ENCODE results near the gene INSIG2.

Gene INSIG2

DNA sequence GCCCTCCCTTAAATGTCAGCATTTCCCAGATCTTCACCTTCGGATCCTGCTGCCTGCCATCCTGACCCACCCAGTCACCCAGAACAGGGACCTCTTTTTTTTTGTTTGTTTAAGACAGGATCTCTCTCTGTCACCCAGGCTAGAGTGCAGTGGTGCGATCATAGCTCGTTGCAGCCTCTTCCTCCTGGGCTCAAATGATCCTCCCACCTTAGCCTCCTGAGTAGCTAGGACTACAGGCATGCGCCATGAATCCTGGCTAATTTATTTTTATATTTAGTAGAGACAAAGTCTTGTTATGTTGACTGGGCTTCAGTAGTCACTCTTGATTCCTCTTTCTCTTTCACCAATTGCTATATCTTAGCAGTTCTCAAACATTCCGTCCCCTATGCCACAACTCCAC lies 39.0 kb downstream of the INSIG2 start:
- peaks cover 1% of the 10 kb centered on the region for H3K36me3 Mint-ChIP-seq
- H3K27me3 Mint-ChIP-seq = peaks cover 22% of the 10 kb centered on the region
- peaks cover 13% of the 10 kb centered on the region for H3K4me1 Mint-ChIP-seq
- H3K9me3 Mint-ChIP-seq = no peaks in the 10 kb centered on the region
- no peak overlapping the region for H3K27ac Mint-ChIP-seq
- no peak overlapping the region for H3K4me3 Mint-ChIP-seq

DNA sequence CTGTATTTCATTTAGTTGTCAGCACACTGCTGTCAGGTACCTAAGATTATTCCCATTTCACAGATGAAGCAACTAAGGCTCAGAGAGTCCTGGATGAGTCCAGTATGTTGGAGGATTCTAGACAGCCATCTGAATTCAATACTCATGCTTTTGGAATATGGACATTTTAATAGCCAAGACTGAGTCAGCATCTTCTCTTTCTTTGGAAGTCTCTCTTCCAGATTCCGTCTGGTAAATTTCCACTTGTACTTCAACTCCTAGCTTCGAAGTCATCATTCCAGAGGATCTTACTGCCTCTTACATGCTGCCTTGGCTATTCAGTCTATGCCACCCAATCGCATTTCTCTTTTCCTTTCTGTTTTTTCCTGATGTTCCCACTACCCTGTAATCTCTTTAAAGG lies 40.6 kb downstream of the INSIG2 start:
- Mint-ChIP-seq H3K4me1 (peaks cover 13% of the 10 kb centered on the region), H3K27ac (no peak overlapping the region)

DNA sequence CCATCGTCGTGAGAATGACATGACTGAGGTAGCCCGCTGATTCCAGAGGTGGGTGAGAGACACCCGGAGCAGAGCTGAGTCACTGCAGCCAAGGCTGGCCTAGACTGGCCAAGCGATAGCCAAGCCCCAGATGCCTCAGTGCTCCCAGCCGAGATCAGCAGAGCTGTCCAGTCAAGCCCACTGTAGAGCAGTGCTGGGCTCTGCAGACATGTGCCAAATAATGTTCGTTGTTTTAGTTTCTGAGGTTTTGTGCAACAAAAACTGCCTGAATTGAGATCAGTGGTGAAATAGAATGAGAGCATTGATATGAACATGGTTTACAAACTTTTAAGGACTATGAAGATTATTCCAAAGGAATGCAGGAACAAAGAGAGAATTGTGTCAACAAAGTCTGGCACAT lies 42.1 kb downstream of the INSIG2 start:
- no peak overlapping the region for H3K4me3 Mint-ChIP-seq
- peaks cover 1% of the 10 kb centered on the region for H3K36me3 Mint-ChIP-seq
- H3K9me3 Mint-ChIP-seq = no peaks in the 10 kb centered on the region
- peaks cover 13% of the 10 kb centered on the region for H3K4me1 Mint-ChIP-seq
- no peak overlapping the region for H3K27ac Mint-ChIP-seq
- peaks cover 18% of the 10 kb centered on the region for H3K27me3 Mint-ChIP-seq

More for the DNA sequence above, 40.6 kb downstream of the INSIG2 start:
- Mint-ChIP-seq H3K9me3 (no peaks in the 10 kb centered on the region), H3K27me3 (peaks cover 22% of the 10 kb centered on the region), H3K4me3 (no peak overlapping the region), H3K36me3 (peaks cover 1% of the 10 kb centered on the region)

GRCh38 chr2:118131771-118132170 lies 43.5 kb downstream of the INSIG2 start:
- peaks cover 13% of the 10 kb centered on the region for H3K4me1 Mint-ChIP-seq
- H3K4me3 Mint-ChIP-seq = no peak overlapping the region
- H3K27me3 Mint-ChIP-seq = peaks cover 19% of the 10 kb centered on the region
- no peaks in the 10 kb centered on the region for H3K9me3 Mint-ChIP-seq
- H3K27ac Mint-ChIP-seq = no peak overlapping the region
- H3K36me3 Mint-ChIP-seq = peaks cover 1% of the 10 kb centered on the region

GRCh38 chr2:118133916-118134315 lies 45.6 kb downstream of the INSIG2 start:
- H3K27me3 Mint-ChIP-seq = peaks cover 5% of the 10 kb centered on the region
- peaks cover 13% of the 10 kb centered on the region for H3K4me1 Mint-ChIP-seq
- H3K4me3 Mint-ChIP-seq = no peak overlapping the region
- H3K9me3 Mint-ChIP-seq = no peaks in the 10 kb centered on the region
- no peak overlapping the region for H3K27ac Mint-ChIP-seq
- peaks cover 1% of the 10 kb centered on the region for H3K36me3 Mint-ChIP-seq

DNA sequence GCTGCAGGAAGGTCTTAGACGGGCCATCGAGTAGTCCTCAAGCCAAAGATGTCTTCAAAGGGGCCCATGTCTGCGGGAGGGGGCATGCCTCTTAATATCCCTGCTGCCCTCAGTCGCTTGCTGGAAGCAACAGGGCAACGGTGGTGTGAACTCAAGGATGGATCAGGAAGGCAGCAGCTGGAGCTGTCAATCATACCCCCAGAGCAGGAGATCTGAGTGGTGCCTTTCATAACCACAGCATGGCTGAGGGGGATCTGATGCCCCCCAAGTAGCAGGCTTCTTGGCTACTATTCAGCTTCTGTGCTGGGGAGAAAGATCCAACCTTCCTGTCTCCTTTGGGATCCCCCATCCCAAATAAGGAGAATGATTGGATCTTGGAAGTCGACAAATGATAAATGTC lies 46.4 kb downstream of the INSIG2 start:
- Mint-ChIP-seq H3K4me3 (no peak overlapping the region), H3K4me1 (peaks cover 13% of the 10 kb centered on the region), H3K9me3 (no peaks in the 10 kb centered on the region), H3K27me3 (peaks cover 4% of the 10 kb centered on the region), H3K27ac (no peak overlapping the region), H3K36me3 (no peaks in the 10 kb centered on the region)

DNA sequence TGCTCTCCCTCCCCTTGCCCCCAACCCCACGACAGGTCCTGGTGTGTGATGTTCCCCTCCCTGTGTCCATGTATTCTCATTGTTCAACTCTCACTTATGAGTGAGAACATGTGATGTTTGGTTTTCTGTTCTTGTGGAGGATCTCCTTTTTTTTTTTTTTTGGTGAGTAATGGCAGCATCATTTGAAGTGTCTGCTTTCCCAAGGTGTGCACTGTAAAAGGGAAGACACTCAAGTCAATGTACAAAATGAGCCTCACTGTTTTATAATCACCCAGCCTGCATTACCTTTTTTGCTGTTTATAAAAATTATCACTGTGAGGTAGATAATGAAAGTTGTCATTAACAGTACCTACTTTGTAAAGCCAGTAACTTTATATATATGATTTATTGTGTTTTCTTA lies 56.9 kb downstream of the INSIG2 start:
- Mint-ChIP-seq H3K9me3 (no peaks in the 10 kb centered on the region), H3K27me3 (peaks cover 5% of the 10 kb centered on the region), H3K27ac (no peak overlapping the region), H3K4me3 (no peak overlapping the region), H3K4me1 (no peaks in the 10 kb centered on the region), H3K36me3 (no peaks in the 10 kb centered on the region)

GRCh38 chr2:118145806-118146205 lies 57.5 kb downstream of the INSIG2 start:
- no peak overlapping the region for H3K4me3 Mint-ChIP-seq
- no peaks in the 10 kb centered on the region for H3K36me3 Mint-ChIP-seq
- no peaks in the 10 kb centered on the region for H3K9me3 Mint-ChIP-seq
- H3K27ac Mint-ChIP-seq = no peak overlapping the region
- H3K4me1 Mint-ChIP-seq = no peaks in the 10 kb centered on the region
- peaks cover 5% of the 10 kb centered on the region for H3K27me3 Mint-ChIP-seq

DNA sequence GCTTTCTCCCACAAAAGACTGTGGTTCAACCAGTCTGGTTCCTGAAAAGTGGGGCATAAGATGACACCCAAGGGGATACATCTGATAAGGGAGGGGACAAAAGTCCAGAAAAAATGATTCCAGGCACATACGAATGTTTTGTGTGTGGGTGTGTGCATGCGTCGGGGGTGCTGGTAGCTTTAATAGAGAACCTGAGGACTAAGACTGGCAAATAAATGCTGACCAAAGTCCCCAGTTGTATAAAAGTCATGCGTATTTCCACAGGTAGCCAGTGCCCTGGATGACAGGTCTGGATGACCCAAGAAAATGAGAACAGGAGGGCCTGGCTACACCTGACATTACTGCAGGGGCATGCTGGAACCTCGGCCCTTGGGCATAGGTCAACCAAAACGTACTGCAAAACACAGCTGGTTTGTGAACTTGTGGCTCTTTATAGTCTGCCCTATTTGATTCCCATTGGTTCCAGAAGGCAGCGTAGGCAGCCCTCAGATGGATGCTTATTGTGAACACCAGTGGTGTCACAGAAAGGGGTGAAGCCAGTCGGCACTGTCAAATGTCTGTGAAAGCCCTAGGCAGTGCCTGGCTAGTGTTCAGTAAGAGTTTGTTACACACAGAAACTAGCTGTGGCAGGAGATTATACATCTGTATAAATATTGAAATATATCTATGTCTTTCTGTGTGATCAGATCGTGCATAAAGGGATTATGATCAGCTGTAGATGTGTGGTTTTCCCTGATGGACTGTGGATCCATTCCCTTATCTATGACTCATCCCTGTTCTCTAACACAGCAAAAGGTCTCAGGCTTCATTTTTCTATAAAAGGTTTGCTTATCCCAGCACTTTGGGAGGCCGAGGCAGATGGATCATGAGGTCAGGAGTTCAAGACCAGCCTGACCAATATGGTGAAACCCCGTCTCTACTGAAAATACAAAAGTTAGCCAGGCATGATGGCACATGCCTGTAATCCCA lies 58.3 kb downstream of the INSIG2 start:
- no peaks in the 10 kb centered on the region for H3K4me1 Mint-ChIP-seq
- H3K9me3 Mint-ChIP-seq = no peaks in the 10 kb centered on the region
- no peak overlapping the region for H3K27ac Mint-ChIP-seq
- H3K4me3 Mint-ChIP-seq = no peak overlapping the region
- H3K27me3 Mint-ChIP-seq = peaks cover 5% of the 10 kb centered on the region
- H3K36me3 Mint-ChIP-seq = no peaks in the 10 kb centered on the region

DNA sequence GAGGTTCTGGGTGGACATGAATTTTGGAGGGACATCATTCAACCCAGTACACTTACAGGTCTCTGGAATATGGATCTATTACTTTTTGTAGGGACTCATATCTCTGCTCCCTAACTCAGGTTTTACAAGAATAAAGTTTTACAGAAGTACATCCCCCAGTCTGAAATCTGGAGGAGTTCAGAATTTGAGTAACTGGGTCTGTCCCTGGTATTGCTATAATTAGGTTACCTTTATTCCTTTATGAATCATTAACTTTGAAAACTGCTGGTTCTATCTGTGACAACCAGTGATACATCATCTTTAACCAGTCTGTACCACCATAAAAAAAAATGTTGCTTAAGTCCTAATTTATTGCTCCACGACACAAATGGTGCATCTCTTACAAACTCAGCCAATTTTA lies 59.9 kb downstream of the INSIG2 start:
- Mint-ChIP-seq H3K4me1 (no peaks in the 10 kb centered on the region), H3K9me3 (no peaks in the 10 kb centered on the region), H3K27ac (no peak overlapping the region), H3K36me3 (no peaks in the 10 kb centered on the region), H3K4me3 (no peak overlapping the region), H3K27me3 (peaks cover 5% of the 10 kb centered on the region)

- peaks cover 5% of the 10 kb centered on the region for H3K27me3 Mint-ChIP-seq
- H3K4me1 Mint-ChIP-seq = no peaks in the 10 kb centered on the region
- H3K27ac Mint-ChIP-seq = no peak overlapping the region
- H3K36me3 Mint-ChIP-seq = no peaks in the 10 kb centered on the region
- no peaks in the 10 kb centered on the region for H3K9me3 Mint-ChIP-seq
- H3K4me3 Mint-ChIP-seq = no peak overlapping the region
These were observed 60.5 kb downstream of the INSIG2 start for GRCh38 chr2:118148809-118149208.

- no peak overlapping the region for H3K27ac Mint-ChIP-seq
- no peaks in the 10 kb centered on the region for H3K9me3 Mint-ChIP-seq
- H3K4me1 Mint-ChIP-seq = no peaks in the 10 kb centered on the region
- peaks cover 9% of the 10 kb centered on the region for H3K27me3 Mint-ChIP-seq
- no peak overlapping the region for H3K4me3 Mint-ChIP-seq
- H3K36me3 Mint-ChIP-seq = peaks cover 2% of the 10 kb centered on the region
These were observed 62.0 kb downstream of the INSIG2 start for GRCh38 chr2:118150294-118150693.

DNA sequence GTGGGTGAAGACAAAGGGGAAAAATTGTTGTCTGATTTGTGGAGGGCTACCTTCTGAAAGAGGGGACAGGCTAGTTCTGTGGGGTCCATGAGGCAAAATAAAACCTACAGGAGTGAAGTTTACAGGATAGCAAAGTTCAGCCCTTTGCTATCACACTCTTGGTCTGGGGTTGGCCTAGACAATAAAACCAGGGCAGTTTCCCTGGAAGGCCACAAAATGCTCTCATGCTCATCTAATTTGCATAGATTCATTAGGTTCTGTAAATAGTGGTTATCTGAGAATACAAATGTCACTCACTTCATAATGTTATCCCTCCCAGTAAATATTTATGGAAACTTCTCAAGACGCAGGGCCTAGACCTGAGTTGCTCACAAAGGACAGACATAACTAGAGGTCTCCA lies 63.6 kb downstream of the INSIG2 start:
- no peak overlapping the region for H3K27ac Mint-ChIP-seq
- no peak overlapping the region for H3K4me3 Mint-ChIP-seq
- peaks cover 7% of the 10 kb centered on the region for H3K9me3 Mint-ChIP-seq
- H3K36me3 Mint-ChIP-seq = peaks cover 4% of the 10 kb centered on the region
- no peaks in the 10 kb centered on the region for H3K4me1 Mint-ChIP-seq
- peaks cover 9% of the 10 kb centered on the region for H3K27me3 Mint-ChIP-seq

GRCh38 chr2:118153433-118153832 lies 65.2 kb downstream of the INSIG2 start:
- no peaks in the 10 kb centered on the region for H3K4me1 Mint-ChIP-seq
- no peak overlapping the region for H3K4me3 Mint-ChIP-seq
- peaks cover 7% of the 10 kb centered on the region for H3K9me3 Mint-ChIP-seq
- no peak overlapping the region for H3K27ac Mint-ChIP-seq
- peaks cover 10% of the 10 kb centered on the region for H3K27me3 Mint-ChIP-seq
- peaks cover 6% of the 10 kb centered on the region for H3K36me3 Mint-ChIP-seq

DNA sequence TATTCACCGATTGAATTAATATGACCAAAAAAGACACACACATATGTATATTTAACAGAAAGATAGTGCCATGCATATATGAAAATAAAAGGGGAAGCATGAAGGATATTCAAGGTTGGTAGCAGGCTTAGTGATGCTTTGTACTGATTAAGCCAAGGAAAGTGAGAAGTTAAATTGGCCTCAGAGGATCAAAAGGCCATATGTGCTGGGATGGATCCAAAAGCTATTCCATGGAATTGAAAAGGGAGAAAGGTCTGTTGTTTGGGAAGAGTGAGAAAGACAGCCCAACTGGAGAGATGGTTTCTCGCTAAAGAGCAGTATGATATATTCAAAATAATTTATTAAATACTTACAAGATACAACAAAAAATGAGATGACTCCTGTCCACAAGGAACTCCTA lies 65.9 kb downstream of the INSIG2 start:
- H3K36me3 Mint-ChIP-seq = peaks cover 6% of the 10 kb centered on the region
- no peaks in the 10 kb centered on the region for H3K4me1 Mint-ChIP-seq
- peaks cover 7% of the 10 kb centered on the region for H3K9me3 Mint-ChIP-seq
- no peak overlapping the region for H3K27ac Mint-ChIP-seq
- peaks cover 11% of the 10 kb centered on the region for H3K27me3 Mint-ChIP-seq
- no peak overlapping the region for H3K4me3 Mint-ChIP-seq
